HG03196 (cell line): ENCODE results near the gene ZDHHC11B.
"Not testable (repeated sequence)": the region's sequence is repeated elsewhere in the genome, so short reads cannot be mapped to it uniquely, and the experiment has no call there.

Experiments used
- ATAC-seq: cut with Tn5 transposase; IDR thresholded peaks from one replicate; pipeline ENCODE4 v1.9.1; 2021; ENCODE audit not compliant: unreplicated experiment

ZDHHC11B gene

GRCh38 chr5:754143-754632 lies 30.3 kb downstream of the ZDHHC11B start:
- ATAC-seq, result not testable (repeated sequence)

GRCh38 chr5:753567-754142 lies 30.9 kb downstream of the ZDHHC11B start:
- not testable (repeated sequence) for ATAC-seq

DNA sequence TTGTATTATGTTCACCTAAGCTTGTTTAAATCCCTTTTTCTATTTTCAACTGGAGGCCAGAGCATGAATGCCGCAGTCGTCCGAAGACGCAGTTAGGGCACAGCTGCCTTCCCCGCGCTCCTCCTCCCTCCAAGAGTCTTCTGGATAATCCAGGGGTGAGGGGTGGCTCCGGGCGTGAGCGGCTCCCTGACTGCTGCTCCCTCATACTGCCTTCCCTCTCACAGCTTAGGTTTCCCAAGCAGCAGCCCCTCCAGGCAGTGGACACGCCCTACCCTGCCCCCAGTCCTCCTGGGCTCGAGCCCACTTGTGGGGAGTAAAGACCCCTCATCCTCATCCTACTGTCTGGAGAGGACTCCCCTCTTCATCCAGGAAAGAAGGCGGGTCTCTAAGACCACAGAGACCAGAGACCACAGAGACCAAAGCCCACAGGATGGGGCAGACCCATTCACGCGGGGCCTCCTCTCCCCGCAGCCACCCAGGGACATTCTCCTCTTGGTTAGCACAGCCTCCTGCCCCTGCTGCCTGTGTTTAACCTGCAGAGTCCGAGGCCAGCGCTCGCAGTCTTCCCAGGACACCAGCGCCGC lies 31.9 kb downstream of the ZDHHC11B start:
- not testable (repeated sequence) for ATAC-seq

DNA sequence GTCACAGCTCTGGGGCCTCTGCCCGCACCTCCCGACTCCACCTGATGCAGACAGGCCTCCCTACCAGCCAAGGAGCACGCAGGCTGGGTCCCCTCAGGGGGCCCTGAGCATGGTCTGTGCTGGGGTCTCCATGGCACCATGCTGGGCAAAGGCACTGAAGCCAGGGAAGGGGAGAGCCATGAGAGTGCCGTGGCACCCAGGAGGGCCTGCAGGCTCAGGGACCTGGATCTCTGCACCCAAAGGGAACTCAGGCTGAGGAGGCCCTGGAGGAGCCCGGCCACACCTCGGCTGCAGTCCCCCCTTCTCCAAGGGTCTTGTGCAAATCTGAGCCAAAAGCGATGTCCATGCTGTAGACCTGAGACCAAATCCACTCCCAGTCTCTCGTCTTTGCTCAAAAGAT lies 32.5 kb downstream of the ZDHHC11B start:
- ATAC-seq, result not testable (repeated sequence)

- no peak for ATAC-seq
These were observed 33.0 kb downstream of the ZDHHC11B start for GRCh38 chr5:751496-751895.

GRCh38 chr5:750226-750625 lies 34.3 kb downstream of the ZDHHC11B start:
- not testable (repeated sequence) for ATAC-seq

DNA sequence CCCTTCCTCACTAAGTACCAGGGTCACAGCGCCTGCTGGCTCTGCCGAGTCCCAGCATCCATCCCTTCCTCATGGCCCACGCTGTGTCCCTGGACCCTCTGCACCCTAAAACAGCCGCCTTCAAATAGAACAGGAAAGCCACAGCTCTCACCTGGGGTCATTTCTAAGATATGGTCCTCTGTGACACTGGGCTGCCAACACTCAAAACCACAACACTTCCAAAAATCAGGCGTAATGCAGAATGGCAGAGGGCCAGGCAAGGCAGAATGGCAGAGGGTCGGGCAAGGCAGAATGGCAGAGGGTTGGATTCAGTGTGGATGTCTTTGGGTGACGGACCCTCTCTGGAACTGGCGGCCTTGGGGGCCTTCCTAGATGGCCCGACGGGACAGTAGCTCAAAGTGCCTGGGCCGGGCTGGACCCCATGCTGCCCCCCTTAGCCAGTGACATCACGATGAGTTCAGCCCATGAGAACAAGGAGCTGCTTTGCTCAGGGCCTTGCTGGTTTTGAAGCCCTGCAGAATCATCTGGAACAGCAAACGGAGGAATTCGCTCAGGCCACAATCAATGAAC lies 35.3 kb downstream of the ZDHHC11B start:
- ATAC-seq, result no peak

DNA sequence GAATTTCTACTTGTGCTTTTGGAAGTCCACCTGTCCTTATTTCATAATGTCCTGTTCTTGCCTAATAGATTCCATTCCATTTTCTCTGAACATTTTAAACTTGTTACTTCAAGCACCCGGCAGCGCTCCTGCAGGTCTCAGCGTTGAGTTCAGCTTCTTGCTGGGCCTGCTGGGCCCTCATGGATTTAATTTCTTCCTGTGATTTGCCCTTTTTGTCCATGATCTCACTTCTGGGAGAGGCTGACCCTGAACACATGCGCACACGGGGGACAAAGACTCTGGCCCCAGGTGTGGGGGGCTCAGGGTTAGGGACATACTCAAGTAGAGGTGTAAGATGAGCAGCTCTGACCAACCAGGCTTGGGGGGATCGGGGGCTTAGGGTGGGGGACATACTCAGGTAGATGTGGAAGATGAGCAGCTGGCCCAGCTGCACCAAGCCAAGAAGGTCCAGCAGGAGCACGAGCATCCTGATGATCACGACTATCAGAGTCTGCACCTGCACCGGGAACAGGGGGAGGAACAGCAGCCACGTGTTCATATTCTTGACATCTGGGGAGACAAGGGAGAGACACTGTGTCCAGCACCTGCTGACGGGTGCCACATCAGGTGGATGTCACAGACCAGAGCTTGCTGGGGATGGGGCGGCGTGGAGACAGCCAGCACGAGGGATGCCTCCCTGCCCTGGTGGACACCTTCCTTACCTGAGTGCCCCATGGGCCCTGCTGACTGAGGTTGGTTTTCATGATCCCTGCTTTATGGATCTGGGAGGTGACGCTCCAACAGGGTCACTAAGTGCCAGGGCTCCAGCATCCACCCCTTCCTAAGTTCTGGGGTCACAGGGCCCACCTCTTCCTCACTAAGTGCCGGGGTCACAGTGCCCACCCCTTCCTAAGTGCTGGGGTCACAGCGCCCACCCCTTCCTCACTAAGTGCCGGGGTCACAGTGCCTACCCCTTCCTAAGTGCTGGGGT lies 36.2 kb downstream of the ZDHHC11B start:
- not testable (repeated sequence) for ATAC-seq

GRCh38 chr5:747303-747844 lies 37.2 kb downstream of the ZDHHC11B start:
- not testable (repeated sequence) for ATAC-seq

DNA sequence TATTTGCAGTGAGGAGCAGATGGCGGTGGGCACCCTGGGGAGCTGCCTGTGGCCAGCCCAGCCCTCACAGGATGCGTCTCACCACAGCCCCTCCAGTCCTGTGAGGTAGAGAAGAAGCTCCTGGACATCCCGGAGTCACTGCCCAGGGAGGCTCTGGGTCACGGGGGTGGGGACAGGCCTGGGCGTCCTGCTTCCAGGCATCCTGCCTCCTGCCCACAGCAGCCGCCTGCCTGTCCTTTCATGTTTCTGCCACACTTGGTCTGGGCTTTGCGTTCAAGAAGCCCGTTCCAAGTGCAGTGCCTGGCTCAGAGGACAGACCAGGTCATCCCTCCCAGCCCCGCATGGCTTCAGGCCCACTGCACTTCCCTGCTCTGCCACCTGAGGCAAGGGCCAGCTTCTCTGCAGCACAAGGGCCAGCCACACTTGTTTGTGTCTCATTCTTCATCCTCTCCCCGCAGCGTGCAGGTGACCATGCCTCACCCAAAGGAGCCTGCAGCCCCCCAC lies 38.2 kb downstream of the ZDHHC11B start:
- no peak for ATAC-seq

DNA sequence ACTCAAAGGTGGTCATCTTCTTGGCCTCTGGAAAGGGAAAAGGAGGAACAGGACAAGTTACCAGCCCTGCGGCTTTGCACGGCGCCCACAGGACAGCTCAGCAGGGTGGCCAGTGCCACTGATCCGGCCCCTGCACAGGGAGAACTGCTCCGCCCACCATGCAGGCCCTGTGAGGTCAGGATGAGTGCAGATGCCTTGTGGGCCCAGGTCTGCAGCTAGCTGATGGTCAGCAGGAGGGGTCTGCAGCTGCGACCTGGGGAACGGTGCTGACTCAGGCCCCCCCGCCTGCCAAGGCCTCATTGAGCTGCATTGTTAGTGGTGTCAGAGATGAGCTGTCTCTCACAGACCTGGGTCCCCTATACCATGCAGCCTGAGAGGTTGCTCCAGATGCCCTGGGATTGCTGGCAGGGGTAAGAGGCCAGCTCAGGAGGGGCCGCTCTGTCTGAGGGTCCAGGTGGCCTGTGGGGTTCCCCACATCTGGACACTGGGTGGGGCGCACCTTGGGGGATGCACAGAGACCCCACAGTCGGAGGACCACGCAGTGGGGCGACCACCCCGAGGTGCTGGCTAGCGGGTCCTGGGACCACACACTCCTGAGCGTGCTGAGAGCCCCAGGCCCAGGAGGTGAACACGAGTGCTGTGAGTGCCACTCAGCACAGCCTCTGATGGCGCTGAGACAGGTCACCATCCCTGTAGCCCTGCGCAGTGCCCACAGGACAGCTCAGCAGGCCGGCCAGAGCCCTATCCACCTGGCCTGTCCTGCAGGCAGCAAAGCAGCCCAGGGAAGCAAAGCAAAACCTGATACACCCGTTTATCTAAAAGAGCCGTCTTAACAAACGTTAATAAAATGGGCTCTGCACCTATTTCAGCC lies 39.0 kb downstream of the ZDHHC11B start:
- ATAC-seq, result not testable (repeated sequence)

DNA sequence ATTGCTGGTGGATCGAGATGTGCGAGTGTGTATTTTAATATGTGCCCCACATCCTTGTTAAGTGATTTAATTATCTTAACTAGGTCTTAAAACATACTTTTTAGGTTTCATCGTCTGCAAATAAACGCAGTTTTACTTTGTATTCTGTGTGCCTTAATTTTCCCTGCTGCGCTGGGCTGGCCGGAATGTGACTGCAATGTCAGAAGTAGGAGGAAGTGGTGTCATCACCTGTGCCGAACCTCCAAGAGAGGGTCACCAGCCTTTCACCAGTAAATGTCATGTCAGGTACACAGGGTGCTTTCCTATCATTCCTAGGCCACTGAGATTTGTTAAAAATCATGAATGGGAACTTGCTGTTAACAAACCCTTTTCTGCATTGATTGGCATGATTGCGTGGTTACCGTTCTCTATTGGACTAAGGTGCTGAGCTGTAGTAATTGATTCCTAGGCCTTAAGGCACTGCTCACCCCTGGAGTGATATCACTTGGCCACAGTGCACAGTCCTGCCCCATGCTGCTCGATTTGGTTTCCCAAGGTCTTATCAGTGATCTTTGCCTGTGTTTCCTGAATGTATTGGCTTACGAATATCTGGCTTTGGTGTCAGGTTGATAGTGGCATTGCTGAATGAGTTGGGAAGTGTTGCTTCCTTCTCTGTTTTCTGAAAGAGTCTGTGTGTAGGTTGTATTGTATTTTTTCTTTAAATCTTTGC lies 40.7 kb downstream of the ZDHHC11B start:
- not testable (repeated sequence) for ATAC-seq

- ATAC-seq, result not testable (repeated sequence)
These were observed 42.3 kb downstream of the ZDHHC11B start for GRCh38 chr5:742276-742675.

GRCh38 chr5:734145-734544 lies 50.4 kb downstream of the ZDHHC11B start:
- ATAC-seq, result not testable (repeated sequence)

GRCh38 chr5:732754-733454 lies 51.6 kb downstream of the ZDHHC11B start:
- not testable (repeated sequence) for ATAC-seq

DNA sequence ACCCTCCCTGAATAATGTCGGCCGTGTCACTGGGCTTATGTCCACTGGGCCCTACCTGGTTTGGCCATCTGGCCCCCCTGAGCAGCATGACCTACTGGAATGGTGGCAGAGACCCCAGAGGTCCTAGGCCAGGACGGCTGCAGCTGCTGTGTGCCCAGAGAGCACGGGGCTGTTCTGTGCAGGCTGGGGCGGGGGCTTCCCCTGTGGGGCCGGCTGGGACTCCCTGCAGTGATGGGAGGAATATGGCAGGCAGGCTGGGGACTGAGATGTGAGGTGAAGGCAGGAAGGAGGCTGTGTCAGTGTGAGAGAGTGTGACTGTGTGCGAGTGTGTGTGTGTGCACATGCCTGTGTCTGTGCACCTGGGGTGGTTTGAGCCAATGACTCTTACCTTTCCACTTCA lies 55.3 kb downstream of the ZDHHC11B start:
- not testable (repeated sequence) for ATAC-seq

- not testable (repeated sequence) for ATAC-seq
These were observed 57.4 kb downstream of the ZDHHC11B start for GRCh38 chr5:727087-727486.

GRCh38 chr5:723865-724264 lies 60.7 kb downstream of the ZDHHC11B start:
- not testable (repeated sequence) for ATAC-seq
